Tibial nerve (tissue), 3 donors: ENCODE results near the gene NME7.

ENCODE experiments used
- CTCF ChIP-seq, 5 experiments: fragments of 200-600 bp in 3 of 5; fragments of 450-650 bp in 2 of 5; sonication (generic) in 3 of 5; IDR thresholded peaks; one replicate each; pipeline ENCODE4 v1.5.1; 2016 to 2019; ENCODE audit warnings: antibody characterized with exemption in 5 of 5, mild to moderate bottlenecking in 3 of 5, moderate library complexity in 2 of 5
- POLR2A ChIP-seq, 2 donors: fragments of 450-650 bp; IDR thresholded peaks; one replicate each; pipeline ENCODE4 v1.6.1; 2017; ENCODE audit warnings: antibody characterized with exemption in 2 of 2, mild to moderate bottlenecking in 2 of 2, moderate library complexity in 2 of 2

GRCh38 chr1:169111472-169111871, 256.1 kb downstream of the NME7 start:
- TF ChIP-seq POLR2A (IDR thresholded peaks at IDR 0.05): no peak
- TF ChIP-seq CTCF (IDR thresholded peaks at IDR 0.05): no peak
